ENCODE data around the gene POC1B. TPM values are rescaled to one million over a fixed set of nuclear protein-coding genes. Genes with fewer than 3 reads are reported as not detected.

The POC1B gene
- total RNA-seq, 1 donor from 2014 or later, result 22.7 TPM

- no peak for DNase-seq (ENCODE audit: low spot score)
- TF ChIP-seq CTCF (IDR thresholded peaks at IDR 0.05; ENCODE audit: unreplicated experiment), result no peak
- Mint-ChIP-seq H3K4me3 (ENCODE audit: unreplicated experiment) (no peak overlapping the region), H3K36me3 (ENCODE audit: low read depth, unreplicated experiment) (peaks cover 13% of the 10 kb centered on the region), H3K4me1 (ENCODE audit: unreplicated experiment) (no peaks in the 10 kb centered on the region), H3K27me3 (ENCODE audit: unreplicated experiment) (peaks cover 1% of the 10 kb centered on the region), H3K9me3 (ENCODE audit: unreplicated experiment) (no peaks in the 10 kb centered on the region), H3K27ac (ENCODE audit: unreplicated experiment) (no peak overlapping the region)
Observed at GRCh38 chr12:89433634-89434033, 92.2 kb downstream of the POC1B start.

- Mint-ChIP-seq H3K27me3 (ENCODE audit: unreplicated experiment) (peaks cover 1% of the 10 kb centered on the region), H3K4me3 (ENCODE audit: unreplicated experiment) (no peak overlapping the region), H3K36me3 (ENCODE audit: low read depth, unreplicated experiment) (peaks cover 13% of the 10 kb centered on the region), H3K4me1 (ENCODE audit: unreplicated experiment) (no peaks in the 10 kb centered on the region), H3K9me3 (ENCODE audit: unreplicated experiment) (no peaks in the 10 kb centered on the region), H3K27ac (ENCODE audit: unreplicated experiment) (no peak overlapping the region)
- no peak for DNase-seq (ENCODE audit: low spot score)
- TF ChIP-seq CTCF (IDR thresholded peaks at IDR 0.05; ENCODE audit: unreplicated experiment), result no peak
Observed at GRCh38 chr12:89432396-89432795, 93.5 kb downstream of the POC1B start.

- no peak for DNase-seq (ENCODE audit: low spot score)
- Mint-ChIP-seq H3K27ac (ENCODE audit: unreplicated experiment) (no peak overlapping the region), H3K9me3 (ENCODE audit: unreplicated experiment) (no peaks in the 10 kb centered on the region), H3K4me3 (ENCODE audit: unreplicated experiment) (no peak overlapping the region), H3K36me3 (ENCODE audit: low read depth, unreplicated experiment) (peaks cover 9% of the 10 kb centered on the region), H3K4me1 (ENCODE audit: unreplicated experiment) (no peaks in the 10 kb centered on the region), H3K27me3 (ENCODE audit: unreplicated experiment) (peaks cover 1% of the 10 kb centered on the region)
- TF ChIP-seq CTCF (IDR thresholded peaks at IDR 0.05; ENCODE audit: unreplicated experiment), result no peak
Observed at GRCh38 chr12:89429528-89429927, 96.3 kb downstream of the POC1B start.

GRCh38 chr12:89427508-89428156 lies 98.2 kb downstream of the POC1B start:
- H3K27me3 Mint-ChIP-seq (ENCODE audit: unreplicated experiment), result peaks cover 1% of the 10 kb centered on the region
- no peaks in the 10 kb centered on the region for H3K9me3 Mint-ChIP-seq (ENCODE audit: unreplicated experiment)
- no peak for DNase-seq (ENCODE audit: low spot score)
- no peaks in the 10 kb centered on the region for H3K36me3 Mint-ChIP-seq (ENCODE audit: low read depth, unreplicated experiment)
- no peak overlapping the region for H3K27ac Mint-ChIP-seq (ENCODE audit: unreplicated experiment)
- no peak for TF ChIP-seq CTCF (IDR thresholded peaks at IDR 0.05; ENCODE audit: unreplicated experiment)
- H3K4me1 Mint-ChIP-seq (ENCODE audit: unreplicated experiment), result no peaks in the 10 kb centered on the region
- H3K4me3 Mint-ChIP-seq (ENCODE audit: unreplicated experiment), result no peak overlapping the region

GRCh38 chr12:89424846-89425245 lies 101.0 kb downstream of the POC1B start:
- Mint-ChIP-seq H3K4me3 (ENCODE audit: unreplicated experiment) (no peak overlapping the region), H3K4me1 (ENCODE audit: unreplicated experiment) (no peaks in the 10 kb centered on the region), H3K27me3 (ENCODE audit: unreplicated experiment) (peaks cover 1% of the 10 kb centered on the region), H3K9me3 (ENCODE audit: unreplicated experiment) (no peaks in the 10 kb centered on the region), H3K27ac (ENCODE audit: unreplicated experiment) (no peak overlapping the region), H3K36me3 (ENCODE audit: low read depth, unreplicated experiment) (no peaks in the 10 kb centered on the region)
- no peak for DNase-seq (ENCODE audit: low spot score)
- TF ChIP-seq CTCF (IDR thresholded peaks at IDR 0.05; ENCODE audit: unreplicated experiment), result no peak

Data from endothelial cell (in vitro differentiated cells).